GM12878 (cell line): ENCODE results near the gene CLVS2.

Experiments used
- CREB1 ChIP-seq: IDR thresholded peaks from 2 replicates; pipeline ENCODE4 v1.6.1; 2012; ENCODE audit warnings: low read depth, mild to moderate bottlenecking, inconsistent platforms
- JUND ChIP-seq: IDR thresholded peaks from 2 replicates; pipeline ENCODE4 v1.6.1; 2012; ENCODE audit warnings: low read depth, mild to moderate bottlenecking, low read length, improper control_type of control experiment, moderate library complexity
- MTA3 ChIP-seq: IDR thresholded peaks from 2 replicates; pipeline ENCODE4 v1.6.1; 2012; ENCODE audit warnings: low read length, inconsistent platforms, borderline replicate concordance
- PBX3 ChIP-seq: IDR thresholded peaks from 2 replicates; pipeline ENCODE4 v1.6.1; 2011; ENCODE audit warnings: mild to moderate bottlenecking, low read depth, low read length, moderate library complexity; ENCODE audit not compliant: insufficient replicate concordance
- POLR2A ChIP-seq: IDR thresholded peaks from 2 replicates; pipeline ENCODE4 v1.6.1; 2011; ENCODE audit warnings: low read depth, mild to moderate bottlenecking, low read length
- POLR2AphosphoS5 ChIP-seq: IDR thresholded peaks from 2 replicates; pipeline ENCODE4 v1.6.1; 2011; ENCODE audit warnings: mild to moderate bottlenecking, low read length, inconsistent platforms
- RAD21 ChIP-seq: IDR thresholded peaks from 2 replicates; pipeline ENCODE4 v1.6.1; 2011; ENCODE audit warnings: mild to moderate bottlenecking, low read depth, low read length, moderate library complexity; ENCODE audit not compliant: insufficient read depth
- USF2 ChIP-seq: IDR thresholded peaks from 2 replicates; pipeline ENCODE4 v1.6.1; 2011; ENCODE audit warnings: low read depth, low read length, improper control_type of control experiment, borderline replicate concordance

- TF ChIP-seq PBX3 (no peak), CREB1 (no peak), POLR2AphosphoS5 (no peak), USF2 (no peak), JUND (no peak), POLR2A (no peak), MTA3 (no peak), RAD21 (no peak)
These were observed 68.0 kb downstream of the CLVS2 start for GRCh38 chr6:123064038-123064437.
